Measurements from ENCODE around the gene MAPRE3. TPM values are rescaled to one million over a fixed set of nuclear protein-coding genes. Genes with fewer than 3 reads are reported as not detected.

MAPRE3 gene
- total and polyA plus RNA-seq, 7 experiments from 2014 or later: 1.8 to 6.0 (median 3.2) TPM

- H3K4me1 ChIP-seq (ENCODE audit: control insufficient read depth in 2 of 2, insufficient read depth in 2 of 2, low read length in 2 of 2): no peaks in the 10 kb centered on the region
- no peaks in the 10 kb centered on the region for H3K36me3 ChIP-seq (ENCODE audit: control insufficient read depth in 2 of 3, insufficient read depth in 3 of 3, low read length in 3 of 3)
- no peak for DNase-seq
- ATAC-seq: no peak
- no peaks in the 10 kb centered on the region for H3K9me3 Mint-ChIP-seq
- no peaks in the 10 kb centered on the region for H3K9me3 ChIP-seq (ENCODE audit: control insufficient read depth in 2 of 3, low read length in 3 of 3)
- H3K4me3 Mint-ChIP-seq: no peak overlapping the region
- no peak overlapping the region for H3K4me3 ChIP-seq (ENCODE audit: low read length)
- no peaks in the 10 kb centered on the region for H3K27me3 ChIP-seq (ENCODE audit: control insufficient read depth in 2 of 2, insufficient read depth in 2 of 2, low read length in 2 of 2)
- H3K36me3 Mint-ChIP-seq: peaks cover 0 to 3% (median 0%) of the 10 kb centered on the region in 5 donors
- ChIA-PET CTCF (no interaction called here), POLR2A (interaction anchor here (0.6 kb wide), 1 partner anchor 320 kb away, joined by 3 read pairs; no protein-coding TSS in a partner anchor)
- intact Hi-C loops (cut with micrococcal nuclease): no loop called here
- no peak overlapping the region for H3K27ac Mint-ChIP-seq
- H3K4me1 Mint-ChIP-seq: no peaks in the 10 kb centered on the region
- H3K27ac ChIP-seq (ENCODE audit: low read depth, low read length): no peak overlapping the region
- peaks cover 0 to 13% (median 6%) of the 10 kb centered on the region in 5 donors for H3K27me3 Mint-ChIP-seq
These were observed 27.9 kb downstream of the MAPRE3 start for GRCh38 chr2:26998323-26998722.

- H3K27ac Mint-ChIP-seq: no peak overlapping the region
- peaks cover 0 to 18% (median 6%) of the 10 kb centered on the region in 5 donors for H3K27me3 Mint-ChIP-seq
- intact Hi-C loops (cut with micrococcal nuclease): no loop called here
These were observed 29.8 kb downstream of the MAPRE3 start for GRCh38 chr2:27000228-27000627.

GRCh38 chr2:27000995-27001394 lies 30.6 kb downstream of the MAPRE3 start:
- no peaks in the 10 kb centered on the region for H3K27me3 ChIP-seq (ENCODE audit: control insufficient read depth in 2 of 2, insufficient read depth in 2 of 2, low read length in 2 of 2)
- peaks cover 0 to 2% (median 0%) of the 10 kb centered on the region in 7 donors for H3K4me1 Mint-ChIP-seq
- no peaks in the 10 kb centered on the region for H3K4me1 ChIP-seq (ENCODE audit: control insufficient read depth in 2 of 2, insufficient read depth in 2 of 2, low read length in 2 of 2)
- H3K27me3 Mint-ChIP-seq: peaks cover 0 to 18% (median 6%) of the 10 kb centered on the region in 5 donors
- POLR2A ChIA-PET: no interaction called here
- DNase-seq (no peak), ATAC-seq (no peak)
- no peak overlapping the region for H3K27ac ChIP-seq (ENCODE audit: low read depth, low read length)
- H3K4me3 Mint-ChIP-seq: no peak overlapping the region
- intact Hi-C loops (cut with micrococcal nuclease): no loop called here
- H3K36me3 ChIP-seq (ENCODE audit: control insufficient read depth in 2 of 3, insufficient read depth in 3 of 3, low read length in 3 of 3): no peaks in the 10 kb centered on the region
- H3K4me3 ChIP-seq (ENCODE audit: low read length): no peak overlapping the region
- CTCF ChIA-PET: no interaction called here
- no peaks in the 10 kb centered on the region for H3K9me3 Mint-ChIP-seq
- H3K27ac Mint-ChIP-seq: no peak overlapping the region
- H3K36me3 Mint-ChIP-seq: peaks cover 0 to 3% (median 0%) of the 10 kb centered on the region in 5 donors
- no peaks in the 10 kb centered on the region for H3K9me3 ChIP-seq (ENCODE audit: control insufficient read depth in 2 of 3, low read length in 3 of 3)

More at GRCh38 chr2:27000228-27000627, 29.8 kb downstream of the MAPRE3 start:
- Mint-ChIP-seq H3K4me3 (no peak overlapping the region), H3K36me3 (peaks cover 0 to 3% (median 0%) of the 10 kb centered on the region in 5 donors), H3K9me3 (no peaks in the 10 kb centered on the region), H3K4me1 (peaks cover 0 to under 1% (median 0%) of the 10 kb centered on the region in 7 donors)
- Histone ChIP-seq H3K27me3 (ENCODE audit: control insufficient read depth in 2 of 2, insufficient read depth in 2 of 2, low read length in 2 of 2) (no peaks in the 10 kb centered on the region), H3K27ac (ENCODE audit: low read depth, low read length) (no peak overlapping the region), H3K4me1 (ENCODE audit: control insufficient read depth in 2 of 2, insufficient read depth in 2 of 2, low read length in 2 of 2) (no peaks in the 10 kb centered on the region), H3K36me3 (ENCODE audit: control insufficient read depth in 2 of 3, insufficient read depth in 3 of 3, low read length in 3 of 3) (no peaks in the 10 kb centered on the region), H3K9me3 (ENCODE audit: control insufficient read depth in 2 of 3, low read length in 3 of 3) (no peaks in the 10 kb centered on the region), H3K4me3 (ENCODE audit: low read length) (no peak overlapping the region)
- ChIA-PET CTCF (no interaction called here), POLR2A (no interaction called here)
- DNase-seq (no peak), ATAC-seq (no peak)

GRCh38 chr2:27001950-27002349 lies 31.5 kb downstream of the MAPRE3 start:
- H3K4me1 Mint-ChIP-seq: peaks cover 0 to 2% (median 0%) of the 10 kb centered on the region in 7 donors
- peaks cover 0 to 23% (median 6%) of the 10 kb centered on the region in 5 donors for H3K27me3 Mint-ChIP-seq
- DNase-seq (no peak), ATAC-seq (no peak)
- H3K36me3 ChIP-seq (ENCODE audit: control insufficient read depth in 2 of 3, insufficient read depth in 3 of 3, low read length in 3 of 3): no peaks in the 10 kb centered on the region
- H3K27me3 ChIP-seq (ENCODE audit: control insufficient read depth in 2 of 2, insufficient read depth in 2 of 2, low read length in 2 of 2): no peaks in the 10 kb centered on the region
- no peaks in the 10 kb centered on the region for H3K9me3 ChIP-seq (ENCODE audit: control insufficient read depth in 2 of 3, low read length in 3 of 3)
- no peaks in the 10 kb centered on the region for H3K9me3 Mint-ChIP-seq
- H3K36me3 Mint-ChIP-seq: no peaks in the 10 kb centered on the region
- no peaks in the 10 kb centered on the region for H3K4me1 ChIP-seq (ENCODE audit: control insufficient read depth in 2 of 2, insufficient read depth in 2 of 2, low read length in 2 of 2)
- H3K4me3 ChIP-seq (ENCODE audit: low read length): no peak overlapping the region
- no peak overlapping the region for H3K27ac ChIP-seq (ENCODE audit: low read depth, low read length)
- H3K27ac Mint-ChIP-seq: no peak overlapping the region
- POLR2A ChIA-PET: no interaction called here
- CTCF ChIA-PET: interaction anchor here (3.0 kb wide), 1 partner anchor 40 kb away, joined by 8 read pairs; no protein-coding TSS in a partner anchor
- intact Hi-C loops (cut with micrococcal nuclease): no loop called here
- H3K4me3 Mint-ChIP-seq: no peak overlapping the region

GRCh38 chr2:27003007-27003406 lies 32.6 kb downstream of the MAPRE3 start:
- ChIA-PET POLR2A (no interaction called here), CTCF (interaction anchor here (3.0 kb wide), 1 partner anchor 41 kb away, joined by 8 read pairs; no protein-coding TSS in a partner anchor)
- ATAC-seq: no peak
- Histone ChIP-seq H3K36me3 (ENCODE audit: control insufficient read depth in 2 of 3, insufficient read depth in 3 of 3, low read length in 3 of 3) (no peaks in the 10 kb centered on the region), H3K27me3 (ENCODE audit: control insufficient read depth in 2 of 2, insufficient read depth in 2 of 2, low read length in 2 of 2) (no peaks in the 10 kb centered on the region), H3K9me3 (ENCODE audit: control insufficient read depth in 2 of 3, low read length in 3 of 3) (no peaks in the 10 kb centered on the region), H3K4me1 (ENCODE audit: control insufficient read depth in 2 of 2, insufficient read depth in 2 of 2, low read length in 2 of 2) (no peaks in the 10 kb centered on the region), H3K27ac (ENCODE audit: low read depth, low read length) (no peak overlapping the region), H3K4me3 (ENCODE audit: low read length) (no peak overlapping the region)
- no peak for DNase-seq
- Mint-ChIP-seq H3K27me3 (peaks cover 0 to 32% (median 6%) of the 10 kb centered on the region in 5 donors), H3K27ac (no peak overlapping the region), H3K4me3 (no peak overlapping the region), H3K4me1 (peaks cover 0 to 2% (median 0%) of the 10 kb centered on the region in 7 donors), H3K9me3 (no peaks in the 10 kb centered on the region), H3K36me3 (no peaks in the 10 kb centered on the region)
- intact Hi-C loops (cut with micrococcal nuclease): no loop called here

GRCh38 chr2:27003857-27004256 lies 33.4 kb downstream of the MAPRE3 start:
- H3K4me1 Mint-ChIP-seq: peaks cover 0 to 2% (median 0%) of the 10 kb centered on the region in 7 donors
- CTCF ChIA-PET: interaction anchor here (0.5 to 3.0 kb wide), 2 partner anchors 42 to 44 kb away, joined by 3 to 8 read pairs; no protein-coding TSS in a partner anchor
- no peak for DNase-seq
- H3K9me3 Mint-ChIP-seq: no peaks in the 10 kb centered on the region
- H3K27me3 Mint-ChIP-seq: peaks cover 0 to 35% (median 4%) of the 10 kb centered on the region in 5 donors
- H3K27ac Mint-ChIP-seq: no peak overlapping the region
- H3K9me3 ChIP-seq (ENCODE audit: control insufficient read depth in 2 of 3, low read length in 3 of 3): no peaks in the 10 kb centered on the region
- no peak overlapping the region for H3K27ac ChIP-seq (ENCODE audit: low read depth, low read length)
- intact Hi-C loops (cut with micrococcal nuclease): no loop called here
- no peaks in the 10 kb centered on the region for H3K4me1 ChIP-seq (ENCODE audit: control insufficient read depth in 2 of 2, insufficient read depth in 2 of 2, low read length in 2 of 2)
- POLR2A ChIA-PET: no interaction called here
- H3K4me3 Mint-ChIP-seq: no peak overlapping the region
- no peak for ATAC-seq
- no peaks in the 10 kb centered on the region for H3K36me3 Mint-ChIP-seq
- no peak overlapping the region for H3K4me3 ChIP-seq (ENCODE audit: low read length)
- no peaks in the 10 kb centered on the region for H3K27me3 ChIP-seq (ENCODE audit: control insufficient read depth in 2 of 2, insufficient read depth in 2 of 2, low read length in 2 of 2)
- no peaks in the 10 kb centered on the region for H3K36me3 ChIP-seq (ENCODE audit: control insufficient read depth in 2 of 3, insufficient read depth in 3 of 3, low read length in 3 of 3)

Measured in naive thymus-derived CD4-positive, alpha-beta T cell (primary cell).